ENCODE measurements around the gene PFKP.

The PFKP gene

GRCh38 chr10:3022027-3022426, 45.3 kb upstream of the PFKP start:
- H2AFZ ChIP-seq (ENCODE audit: low read depth, low read length) = no peak overlapping the region
- H3K9me3 ChIP-seq (ENCODE audit: insufficient read depth, low read length) = no peaks in the 10 kb centered on the region
- H3K27me3 ChIP-seq (ENCODE audit: low read depth, low read length) = peaks cover 28% of the 10 kb centered on the region
- no peaks in the 10 kb centered on the region for H3K79me2 ChIP-seq (ENCODE audit: low read length)
- H4K20me1 ChIP-seq (ENCODE audit: insufficient read depth, low read length) = no peaks in the 10 kb centered on the region
- no peak overlapping the region for H3K9ac ChIP-seq (ENCODE audit: low read length)
- H3K27ac ChIP-seq (ENCODE audit: low read length) = no peak overlapping the region
- no peaks in the 10 kb centered on the region for H3K4me1 ChIP-seq (ENCODE audit: low read length)
- H3K4me2 ChIP-seq (ENCODE audit: low read length) = no peak overlapping the region
- no peaks in the 10 kb centered on the region for H3K36me3 ChIP-seq (replicated peaks; ENCODE audit: low read depth, low read length)
- no peak overlapping the region for H3K4me3 ChIP-seq (ENCODE audit: low read length)
- TF ChIP-seq EZH2phosphoT487 (IDR thresholded peaks at IDR 0.05; ENCODE audit: low read depth) = no peak
- TF ChIP-seq CTCF (IDR thresholded peaks at IDR 0.05; ENCODE audit: low read depth, low read length) = no peak

GRCh38 chr10:3023892-3024291, 43.5 kb upstream of the PFKP start:
- no peak overlapping the region for H3K27ac ChIP-seq (ENCODE audit: low read length)
- H3K9me3 ChIP-seq (ENCODE audit: insufficient read depth, low read length) = no peaks in the 10 kb centered on the region
- H3K4me2 ChIP-seq (ENCODE audit: low read length) = no peak overlapping the region
- H4K20me1 ChIP-seq (ENCODE audit: insufficient read depth, low read length) = no peaks in the 10 kb centered on the region
- no peak overlapping the region for H3K4me3 ChIP-seq (ENCODE audit: low read length)
- H3K36me3 ChIP-seq (replicated peaks; ENCODE audit: low read depth, low read length) = no peaks in the 10 kb centered on the region
- peaks cover 28% of the 10 kb centered on the region for H3K27me3 ChIP-seq (ENCODE audit: low read depth, low read length)
- H3K4me1 ChIP-seq (ENCODE audit: low read length) = no peaks in the 10 kb centered on the region
- no peak overlapping the region for H2AFZ ChIP-seq (ENCODE audit: low read depth, low read length)
- no peaks in the 10 kb centered on the region for H3K79me2 ChIP-seq (ENCODE audit: low read length)
- no peak for TF ChIP-seq EZH2phosphoT487 (IDR thresholded peaks at IDR 0.05; ENCODE audit: low read depth)
- no peak for TF ChIP-seq CTCF (IDR thresholded peaks at IDR 0.05; ENCODE audit: low read depth, low read length)
- no peak overlapping the region for H3K9ac ChIP-seq (ENCODE audit: low read length)

DNA sequence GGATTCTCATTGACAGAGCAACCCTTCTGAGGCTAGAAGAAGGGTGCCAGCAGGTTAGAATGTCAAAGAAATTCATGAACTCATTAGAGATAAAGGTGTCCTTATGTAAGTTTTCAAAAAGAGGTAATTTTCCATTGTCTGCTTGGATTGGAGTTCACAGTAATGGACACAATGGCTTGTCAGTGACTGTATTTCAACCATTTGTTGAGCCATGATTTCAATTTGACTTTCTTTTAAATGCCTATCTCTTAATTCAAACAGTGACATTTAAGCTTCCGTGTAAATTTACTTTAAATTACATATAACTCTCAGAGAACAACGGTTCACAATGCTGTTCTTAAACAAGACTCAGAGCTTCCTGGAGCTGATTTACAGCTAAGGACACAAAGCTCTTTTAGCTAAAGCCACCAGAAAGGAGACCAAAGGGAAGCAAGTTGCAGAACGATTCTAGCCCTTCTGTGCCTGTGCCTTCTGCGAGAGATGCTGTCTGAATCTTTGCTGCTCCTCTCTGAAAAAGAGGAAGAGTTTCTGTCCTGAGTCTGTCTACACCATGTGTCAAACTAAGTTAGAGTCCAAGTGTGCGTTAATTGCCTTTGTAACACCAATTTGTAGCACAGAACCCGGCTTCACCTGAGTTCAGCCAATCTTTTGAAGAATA, 42.2 kb upstream of the PFKP start:
- H3K4me1 ChIP-seq (ENCODE audit: low read length) = no peaks in the 10 kb centered on the region
- no peaks in the 10 kb centered on the region for H4K20me1 ChIP-seq (ENCODE audit: insufficient read depth, low read length)
- peaks cover 28% of the 10 kb centered on the region for H3K27me3 ChIP-seq (ENCODE audit: low read depth, low read length)
- no peaks in the 10 kb centered on the region for H3K79me2 ChIP-seq (ENCODE audit: low read length)
- H3K9me3 ChIP-seq (ENCODE audit: insufficient read depth, low read length) = no peaks in the 10 kb centered on the region
- H3K4me2 ChIP-seq (ENCODE audit: low read length) = no peak overlapping the region
- no peak for TF ChIP-seq EZH2phosphoT487 (IDR thresholded peaks at IDR 0.05; ENCODE audit: low read depth)
- no peak overlapping the region for H3K27ac ChIP-seq (ENCODE audit: low read length)
- H3K36me3 ChIP-seq (replicated peaks; ENCODE audit: low read depth, low read length) = no peaks in the 10 kb centered on the region
- H2AFZ ChIP-seq (ENCODE audit: low read depth, low read length) = no peak overlapping the region
- no peak overlapping the region for H3K9ac ChIP-seq (ENCODE audit: low read length)
- no peak overlapping the region for H3K4me3 ChIP-seq (ENCODE audit: low read length)

GRCh38 chr10:3027866-3028265, 39.5 kb upstream of the PFKP start:
- H3K4me2 ChIP-seq (ENCODE audit: low read length) = no peak overlapping the region
- H3K4me1 ChIP-seq (ENCODE audit: low read length) = no peaks in the 10 kb centered on the region
- no peak overlapping the region for H3K27ac ChIP-seq (ENCODE audit: low read length)
- H3K9ac ChIP-seq (ENCODE audit: low read length) = no peak overlapping the region
- TF ChIP-seq CTCF (IDR thresholded peaks at IDR 0.05; ENCODE audit: low read depth, low read length) (no peak), EZH2phosphoT487 (IDR thresholded peaks at IDR 0.05; ENCODE audit: low read depth) (no peak)
- no peaks in the 10 kb centered on the region for H3K79me2 ChIP-seq (ENCODE audit: low read length)
- no peak overlapping the region for H2AFZ ChIP-seq (ENCODE audit: low read depth, low read length)
- H3K27me3 ChIP-seq (ENCODE audit: low read depth, low read length) = peaks cover 13% of the 10 kb centered on the region
- H3K9me3 ChIP-seq (ENCODE audit: insufficient read depth, low read length) = no peaks in the 10 kb centered on the region
- no peak overlapping the region for H3K4me3 ChIP-seq (ENCODE audit: low read length)
- no peaks in the 10 kb centered on the region for H4K20me1 ChIP-seq (ENCODE audit: insufficient read depth, low read length)
- H3K36me3 ChIP-seq (replicated peaks; ENCODE audit: low read depth, low read length) = no peaks in the 10 kb centered on the region

Measured in OCI-LY3 (cell line).